H1 (cell line): ENCODE results near the gene PRKACA. TPM values are rescaled to one million over a fixed set of nuclear protein-coding genes. Genes with fewer than 3 reads are reported as not detected.

Experiments
- CTCF ChIA-PET: fragments of 300-600 bp; sonication (Branson Sonifier 250); formaldehyde crosslinking; loops from one replicate; lab custom pipeline; 2021; ENCODE audit not compliant: partially characterized antibody; lab: Charles Lee
- POLR2A ChIA-PET: fragments of 300-600 bp; sonication (Branson Sonifier 250); formaldehyde crosslinking; loops from one replicate; lab custom pipeline; 2021; ENCODE audit warnings: inconsistent platforms; ENCODE audit not compliant: partially characterized antibody; lab: Charles Lee
- DNase-seq, 2 experiments: peaks; one replicate each; pipeline versions ENCODE4 v3.0.0 to v3.0.0-alpha.2; 2010 to 2022; ENCODE audit warnings: low spot score in 2 of 2, low read depth in 1 of 2, mixed read lengths in 1 of 2
- FAIRE-seq: peaks from 2 replicates; lab custom pipeline; 2011; peaks lifted over from hg19 to GRCh38; lab: Jason Lieb, UNC
- H2AFZ ChIP-seq: 2 replicates; pipeline ENCODE4 v1.8.1; 2012; ENCODE audit warnings: low read length, inconsistent platforms
- H2AK5ac ChIP-seq: 2 replicates; pipeline ENCODE4 v1.6.1; 2013; ENCODE audit warnings: low read depth, low read length
- H2BK120ac ChIP-seq: replicated peaks from 2 replicates; pipeline ENCODE3; 2013; ENCODE audit warnings: low read depth, low read length, inconsistent platforms
- H2BK12ac ChIP-seq: 2 replicates; pipeline ENCODE4 v1.6.1; 2013; ENCODE audit warnings: low read depth, low read length
- H2BK15ac ChIP-seq: 2 replicates; pipeline ENCODE4 v1.6.1; 2013; ENCODE audit warnings: low read length
- H2BK20ac ChIP-seq: 2 replicates; pipeline ENCODE4 v1.6.1; 2013; ENCODE audit warnings: low read length
- H2BK5ac ChIP-seq: 2 replicates; pipeline ENCODE4 v1.6.1; 2013; ENCODE audit warnings: low read depth, low read length
- H3K14ac ChIP-seq: 2 replicates; pipeline ENCODE4 v1.6.1; 2013; ENCODE audit warnings: inconsistent platforms; ENCODE audit not compliant: insufficient read length
- H3K18ac ChIP-seq: 2 replicates; pipeline ENCODE4 v1.6.1; 2013; ENCODE audit warnings: low read length; ENCODE audit errors: extremely low read depth
- H3K23ac ChIP-seq: 2 replicates; pipeline ENCODE4 v1.6.1; 2013; ENCODE audit warnings: inconsistent platforms; ENCODE audit not compliant: insufficient read length
- H3K23me2 ChIP-seq: 2 replicates; pipeline ENCODE4 v1.6.1; 2013; ENCODE audit warnings: low read depth, low read length
- H3K27ac ChIP-seq: 2 replicates; pipeline ENCODE4 v1.6.1; 2011; ENCODE audit warnings: low read depth, low read length, inconsistent platforms
- H3K27me3 ChIP-seq, 4 experiments: replicated peaks in 1 of 4; 1 replicate in 1 of 4; 2 replicates in 3 of 4; pipeline versions ENCODE4 v1.6.1 to v1.8.1; 2011 to 2013; ENCODE audit warnings: low read length in 3 of 4, mild to moderate bottlenecking in 3 of 4, inconsistent platforms in 2 of 4, mixed read lengths in 2 of 4, moderate library complexity in 1 of 4; ENCODE audit not compliant: control insufficient read depth in 3 of 4, insufficient read depth in 3 of 4; ENCODE audit errors: extremely low read depth in 1 of 4
- H3K36me3 ChIP-seq, 4 experiments: 2 replicates each; pipeline versions ENCODE4 v1.6.1 to v1.8.1; 2011 to 2013; ENCODE audit warnings: mild to moderate bottlenecking in 4 of 4, low read length in 3 of 4, moderate library complexity in 2 of 4, control low read depth in 1 of 4, inconsistent platforms in 1 of 4; ENCODE audit not compliant: insufficient read depth in 4 of 4, control insufficient read depth in 2 of 4
- H3K4ac ChIP-seq: replicated peaks from 2 replicates; pipeline ENCODE3; 2013; ENCODE audit warnings: low read length, low read depth, mixed read lengths, inconsistent platforms; ENCODE audit not compliant: insufficient read length
- H3K4me1 ChIP-seq, 4 experiments: replicated peaks in 1 of 4; 1 replicate in 1 of 4; 2 replicates in 3 of 4; pipeline versions ENCODE4 v1.6.1 to v1.8.1; 2011 to 2013; ENCODE audit warnings: low read length in 3 of 4, inconsistent platforms in 2 of 4, mixed read lengths in 1 of 4; ENCODE audit not compliant: insufficient read depth in 4 of 4, control insufficient read depth in 3 of 4
- H3K4me2 ChIP-seq, 2 experiments: 2 replicates each; pipeline versions ENCODE4 v1.6.1 to v1.8.1; 2011 to 2013; ENCODE audit warnings: low read depth in 2 of 2, low read length in 2 of 2, control low read depth in 1 of 2, inconsistent platforms in 1 of 2, mild to moderate bottlenecking in 1 of 2; ENCODE audit not compliant: insufficient read depth in 1 of 2
- H3K4me3 ChIP-seq, 4 experiments: fragments of 200-600, 300-600 bp in 1 of 4; sonication (generic), shearing (Covaris generic), sonication (Bioruptor Twin) in 1 of 4; 2 replicates each; pipeline versions ENCODE4 v1.5.1 to v1.8.1; 2011 to 2016; ENCODE audit warnings: low read length in 4 of 4, low read depth in 3 of 4, control low read depth in 2 of 4, inconsistent platforms in 2 of 4, mild to moderate bottlenecking in 2 of 4, mixed read lengths in 1 of 4, moderate library complexity in 1 of 4; ENCODE audit not compliant: insufficient read depth in 2 of 4; ENCODE audit errors: extremely low read depth in 1 of 4
- H3K56ac ChIP-seq: replicated peaks from 2 replicates; pipeline ENCODE3; 2013; ENCODE audit warnings: low read depth, mild to moderate bottlenecking, mixed read lengths, low read length, inconsistent platforms; ENCODE audit not compliant: insufficient read length
- H3K79me1 ChIP-seq: 2 replicates; pipeline ENCODE4 v1.6.1; 2013; ENCODE audit warnings: low read depth, low read length, control low read depth
- H3K79me2 ChIP-seq, 2 experiments: 2 replicates each; pipeline versions ENCODE4 v1.6.1 to v1.8.1; 2012 to 2013; ENCODE audit warnings: low read length in 2 of 2, mild to moderate bottlenecking in 2 of 2, inconsistent platforms in 1 of 2; ENCODE audit not compliant: insufficient read depth in 2 of 2, control insufficient read depth in 1 of 2
- H3K9ac ChIP-seq, 4 experiments: replicated peaks in 1 of 4; 1 replicate in 1 of 4; 2 replicates in 3 of 4; pipeline versions ENCODE4 v1.6.1 to v1.8.1; 2011 to 2013; ENCODE audit warnings: low read depth in 3 of 4, low read length in 3 of 4, control low read depth in 2 of 4, mild to moderate bottlenecking in 2 of 4, moderate library complexity in 2 of 4, inconsistent platforms in 1 of 4; ENCODE audit errors: extremely low read depth in 1 of 4
- H3K9me3 ChIP-seq, 2 experiments: 2 replicates each; pipeline versions ENCODE4 v1.6.1 to v1.8.1; 2012 to 2013; ENCODE audit warnings: mild to moderate bottlenecking in 2 of 2, moderate library complexity in 2 of 2, control low read depth in 1 of 2, inconsistent platforms in 1 of 2, low read depth in 1 of 2, low read length in 1 of 2, mixed read lengths in 1 of 2; ENCODE audit not compliant: insufficient read depth in 2 of 2
- H4K20me1 ChIP-seq, 2 experiments: replicated peaks in 1 of 2; 2 replicates each; pipeline versions ENCODE3 to v1.8.1; 2011 to 2013; ENCODE audit warnings: inconsistent platforms in 2 of 2, low read length in 2 of 2, mild to moderate bottlenecking in 1 of 2; ENCODE audit not compliant: insufficient read depth in 2 of 2, control insufficient read depth in 1 of 2
- H4K5ac ChIP-seq: 2 replicates; pipeline ENCODE4 v1.6.1; 2013; ENCODE audit warnings: low read length, low read depth, mixed read lengths, inconsistent platforms; ENCODE audit not compliant: insufficient read length
- H4K8ac ChIP-seq: 2 replicates; pipeline ENCODE4 v1.8.0; 2013; ENCODE audit warnings: mild to moderate bottlenecking, moderate library complexity, low read length, inconsistent platforms; ENCODE audit not compliant: insufficient read depth; ENCODE audit errors: extremely low read depth
- H4K91ac ChIP-seq: replicated peaks from 2 replicates; pipeline ENCODE3; 2013; ENCODE audit warnings: low read length, mixed read lengths, inconsistent platforms; ENCODE audit not compliant: insufficient read length
- BRCA1 ChIP-seq: IDR thresholded peaks from 2 replicates; pipeline ENCODE4 v1.6.1; 2012; ENCODE audit warnings: low read depth, low read length, improper control_type of control experiment
- CTCF ChIP-seq, 3 experiments: IDR thresholded peaks; 1 replicate in 2 of 3; 2 replicates in 1 of 3; pipeline versions ENCODE4 v1.5.1 to v1.6.1; 2011; ENCODE audit warnings: low read length in 3 of 3, mild to moderate bottlenecking in 3 of 3, inconsistent platforms in 2 of 3, low read depth in 1 of 3, moderate library complexity in 1 of 3; ENCODE audit not compliant: insufficient read depth in 1 of 3; ENCODE audit errors: control extremely low read depth in 1 of 3
- RAD21 ChIP-seq, 2 experiments: IDR thresholded peaks in 1 of 2; conservative IDR thresholded peaks in 1 of 2; 2 replicates each; pipeline ENCODE4 v1.6.1; 2011; ENCODE audit warnings: low read depth in 2 of 2, low read length in 2 of 2, improper control_type of control experiment in 1 of 2, inconsistent platforms in 1 of 2, mild to moderate bottlenecking in 1 of 2, moderate library complexity in 1 of 2
- WGBS, 2 experiments: shearing (Covaris generic) in 1 of 2; methylation state at CpG; one replicate each; pipeline versions ENCODE4 v1.1.6 to v1.1.7; 2013 to 2015; ENCODE audit warnings: low lambda C conversion rate in 2 of 2, mixed read lengths in 2 of 2, inconsistent platforms in 1 of 2, low coverage in 1 of 2, missing lambda C conversion rate in 1 of 2; ENCODE audit not compliant: insufficient replicate concordance in 2 of 2, insufficient coverage in 1 of 2, insufficient read length in 1 of 2; ENCODE audit errors: extremely low coverage in 1 of 2, missing lambda C conversion rate in 1 of 2; 5-methylcytosine and 5-hydroxymethylcytosine counted together
- polyA plus RNA-seq, 7 experiments: library from polyadenylated mRNA; depleted of rRNA in 3 of 7; stranded (reverse) in 5 of 7; unstranded in 2 of 7; fragments of >200 nt in 5 of 7; fragments of 200-250 nt in 2 of 7; gene quantifications; 1 replicate in 5 of 7; 2 replicates in 1 of 7; 4 replicates in 1 of 7; pipeline versions ENCODE4 v1.2.1 to v1.2.3, GENCODE V29; 2011 to 2013; ENCODE audit warnings: missing spikeins in 2 of 7, mixed read lengths in 2 of 7
- total RNA-seq: library from RNA; stranded (reverse); fragmentation: NEBNext Ultra II Directional; extraction: Animal tissue kit (Norgen Biotek cat#: 25700); gene quantifications from 2 replicates; pipeline ENCODE4 v1.2.1, GENCODE V29; 2021

Gene PRKACA
- total and polyA plus RNA-seq, 2 of the 8 experiments (the other 6 are each of a cell fraction or from before 2014, with no cell fraction given), result 14.2 to 48.2 TPM

- peaks cover 8% of the 10 kb centered on the region for H3K23me2 ChIP-seq
- no peak overlapping the region for H3K18ac ChIP-seq
- H3K9ac ChIP-seq, result no peak overlapping the region
- H2BK120ac ChIP-seq, result no peak overlapping the region
- peaks cover 11 to 35% (median 21%) of the 10 kb centered on the region in 4 experiments for H3K4me1 ChIP-seq
- H2AK5ac ChIP-seq, result no peak overlapping the region
- H3K27me3 ChIP-seq, result no peaks in the 10 kb centered on the region; a peak in 2 of 7 replicates
- no peak overlapping the region for H2BK20ac ChIP-seq
- no peak overlapping the region for H3K23ac ChIP-seq
- H3K27ac ChIP-seq, result no peak overlapping the region
- POLR2A ChIA-PET, result interaction anchor here (0.6 to 4.2 kb wide), 7 partner anchors 9 to 151 kb away, joined by 3 to 24 read pairs (median 4); partner anchors contain the start of genes ASF1B and MISP3
- peaks cover 4% of the 10 kb centered on the region for H3K79me1 ChIP-seq
- H3K4me3 ChIP-seq, result no peak overlapping the region
- H3K4ac ChIP-seq, result no peak overlapping the region
- no peak overlapping the region for H2BK5ac ChIP-seq
- WGBS, 2 experiments, result 70% methylated on average over 9 of the region's 9 CpGs; no CpG with 5 or more reads in 1 of the 2 experiments
- H2BK12ac ChIP-seq, result no peak overlapping the region
- peak; percentile 61 to 71 (median 71) for TF ChIP-seq CTCF (IDR thresholded peaks at IDR 0.05; ENCODE audit: control extremely low read depth in 1 of 3, insufficient read depth in 1 of 3, low read depth in 1 of 3, low read length in 3 of 3)
- TF ChIP-seq RAD21 (IDR thresholded peaks at IDR 0.05 in 1 of 2, conservative IDR thresholded peaks at IDR 0.05 in 1 of 2; ENCODE audit: low read depth in 2 of 2, low read length in 2 of 2), result peak; percentile 53 to 63
- no peak for TF ChIP-seq BRCA1
- TF ChIP-seq, all 59 proteins: peak for 2
- Histone ChIP-seq H3K14ac (no peak overlapping the region), H4K8ac (no peak overlapping the region), H3K56ac (no peak overlapping the region), H4K20me1 (peaks cover 7 to 15% of the 10 kb centered on the region in 2 experiments), H3K36me3 (0 out of 8 replicates have a peak, but pooled peaks cover 0 to under 1% (median 0%) of the 10 kb centered on the region in 4 experiments), H4K91ac (no peak overlapping the region), H2BK15ac (no peak overlapping the region), H3K79me2 (0 out of 4 replicates have a peak, but pooled peaks cover 0 to 3% of the 10 kb centered on the region in 2 experiments), H2AFZ (no peak overlapping the region), H4K5ac (no peak overlapping the region), H3K9me3 (no peaks in the 10 kb centered on the region), H3K4me2 (no peak overlapping the region)
- DNase-seq (peak in 1 of 2 experiments; percentile 85), FAIRE-seq (no peak)
- CTCF ChIA-PET, result interaction anchor here (0.8 to 11.3 kb wide), 27 partner anchors 9 to 365 kb away, joined by 3 to 105 read pairs (median 5); partner anchors contain the start of genes ASF1B and C19orf67
Observed at GRCh38 chr19:14114854-14115253, 2.7 kb downstream of the PRKACA start.
